OCI-LY7 (cell line): Measurements from ENCODE around the gene PLCL2. TPM values are rescaled to one million over a fixed set of nuclear protein-coding genes. Genes with fewer than 3 reads are reported as not detected.

Source experiments
- BruUV-seq: library from RNA; stranded (reverse); fragments of 400-500 nt; replicated peaks from 2 replicates; lab custom pipeline; 2021; lab: Mats Ljungman, UMichigan
- CTCF ChIA-PET: fragments of 300-600 bp; sonication (Branson Sonifier 250); formaldehyde crosslinking; loops from one replicate; lab custom pipeline; 2022; ENCODE audit warnings: antibody characterized with exemption; ENCODE audit not compliant: unreplicated experiment; lab: Charles Lee
- POLR2A ChIA-PET: fragments of 300-600 bp; sonication (Branson Sonifier 250); formaldehyde crosslinking; loops from one replicate; lab custom pipeline; 2022; ENCODE audit warnings: antibody characterized with exemption; lab: Charles Lee
- DNase-seq: peaks from one replicate; pipeline ENCODE4 v3.0.0-alpha.2; 2015; ENCODE audit warnings: low spot score
- H2AFZ ChIP-seq: fragments of 200-600 bp; sonication (generic), shearing (Covaris generic); 2 replicates; pipeline ENCODE4 v1.6.1; 2014; ENCODE audit warnings: mild to moderate bottlenecking, antibody characterized with exemption, low read length, moderate library complexity
- H3K27ac ChIP-seq: fragments of 200-600 bp; sonication (generic); 2 replicates; pipeline ENCODE4 v1.5.1; 2014; ENCODE audit warnings: mixed run types, low read depth, mild to moderate bottlenecking, moderate library complexity, low read length, inconsistent platforms; ENCODE audit not compliant: poor library complexity, severe bottlenecking
- H3K36me3 ChIP-seq: fragments of 200-600 bp; sonication (generic); 2 replicates; pipeline ENCODE4 v1.6.1; 2014; ENCODE audit warnings: mild to moderate bottlenecking, antibody characterized with exemption, low read length, moderate library complexity, mixed read lengths; ENCODE audit not compliant: insufficient read depth
- H3K4me1 ChIP-seq: fragments of 200-600 bp; sonication (generic); 2 replicates; pipeline ENCODE4 v1.5.1; 2014; ENCODE audit warnings: mild to moderate bottlenecking, low read length; ENCODE audit not compliant: insufficient read depth, poor library complexity, severe bottlenecking
- H3K4me2 ChIP-seq: fragments of 200-600 bp; sonication (generic); 2 replicates; pipeline ENCODE4 v1.6.1; 2014; ENCODE audit warnings: mild to moderate bottlenecking, low read length
- H3K4me3 ChIP-seq: fragments of 200-600 bp; sonication (generic); 2 replicates; pipeline ENCODE4 v1.5.1; 2014; ENCODE audit warnings: mild to moderate bottlenecking, low read depth, low read length; ENCODE audit not compliant: poor library complexity, severe bottlenecking
- H3K79me2 ChIP-seq: fragments of 200-600 bp; sonication (generic); 2 replicates; pipeline ENCODE4 v1.6.1; 2016; ENCODE audit warnings: low read depth, mild to moderate bottlenecking, low read length, moderate library complexity, mixed read lengths; ENCODE audit not compliant: insufficient read depth
- H3K9me2 ChIP-seq: fragments of 200-600 bp; sonication (generic); 2 replicates; pipeline ENCODE4 v1.6.1; 2016; ENCODE audit warnings: mild to moderate bottlenecking, low read length, mixed read lengths; ENCODE audit not compliant: insufficient read depth
- H3K9me3 ChIP-seq: fragments of 200-600 bp; sonication (generic); 2 replicates; pipeline ENCODE4 v1.6.1; 2014; ENCODE audit warnings: mild to moderate bottlenecking, mixed run types, low read length, mixed read lengths
- H4K20me1 ChIP-seq: fragments of 200-600 bp; sonication (generic); 2 replicates; pipeline ENCODE4 v1.6.1; 2014; ENCODE audit warnings: mild to moderate bottlenecking, antibody characterized with exemption, low read length, moderate library complexity, mixed read lengths; ENCODE audit not compliant: insufficient read depth
- EZH2phosphoT487 ChIP-seq: fragments of 200-600 bp; sonication (generic); IDR thresholded peaks from 2 replicates; pipeline ENCODE4 v1.6.1; 2018; ENCODE audit warnings: low read depth, borderline replicate concordance, mild to moderate bottlenecking, mixed run types, antibody characterized with exemption, low read length, moderate library complexity, mixed read lengths
- intact Hi-C: fragments of 100-400 bp; cut with micrococcal nuclease; formaldehyde crosslinking; loops from one replicate; pipeline ENCODE4 v1.10.0; 2022; ENCODE audit not compliant: unreplicated experiment
- total RNA-seq, 2 experiments: library from RNA; depleted of rRNA in 1 of 2; stranded (reverse); fragments of >200 nt in 1 of 2; shearing (Covaris generic) in 1 of 2; gene quantifications; 2 replicates each; pipeline ENCODE4 v1.2.3, GENCODE V29; 2014 to 2022
- TF ChIP-seq, protein P1 (sequence below): fragments of 200-600 bp; sonication (generic); conservative IDR thresholded peaks from 2 replicates; pipeline ENCODE4 v1.5.1; 2014; ENCODE audit warnings: mild to moderate bottlenecking, antibody characterized with exemption, low read length, moderate library complexity, mixed read lengths

Gene PLCL2
- total RNA-seq, 2 experiments from 2014 or later = 34.1 to 41.6 TPM

GRCh38 chr3:17007284-17007683, 122.5 kb downstream of the PLCL2 start:
- no peak overlapping the region for H2AFZ ChIP-seq
- no peaks in the 10 kb centered on the region for H3K4me1 ChIP-seq
- H4K20me1 ChIP-seq = no peaks in the 10 kb centered on the region
- peaks cover 26% of the 10 kb centered on the region for H3K36me3 ChIP-seq
- no TSS peak for BruUV-seq
- H3K79me2 ChIP-seq = peaks cover 10% of the 10 kb centered on the region; the same call in 1 of the 2 replicates
- TF ChIP-seq EZH2phosphoT487 = no peak
- TF ChIP-seq, protein P1, sequence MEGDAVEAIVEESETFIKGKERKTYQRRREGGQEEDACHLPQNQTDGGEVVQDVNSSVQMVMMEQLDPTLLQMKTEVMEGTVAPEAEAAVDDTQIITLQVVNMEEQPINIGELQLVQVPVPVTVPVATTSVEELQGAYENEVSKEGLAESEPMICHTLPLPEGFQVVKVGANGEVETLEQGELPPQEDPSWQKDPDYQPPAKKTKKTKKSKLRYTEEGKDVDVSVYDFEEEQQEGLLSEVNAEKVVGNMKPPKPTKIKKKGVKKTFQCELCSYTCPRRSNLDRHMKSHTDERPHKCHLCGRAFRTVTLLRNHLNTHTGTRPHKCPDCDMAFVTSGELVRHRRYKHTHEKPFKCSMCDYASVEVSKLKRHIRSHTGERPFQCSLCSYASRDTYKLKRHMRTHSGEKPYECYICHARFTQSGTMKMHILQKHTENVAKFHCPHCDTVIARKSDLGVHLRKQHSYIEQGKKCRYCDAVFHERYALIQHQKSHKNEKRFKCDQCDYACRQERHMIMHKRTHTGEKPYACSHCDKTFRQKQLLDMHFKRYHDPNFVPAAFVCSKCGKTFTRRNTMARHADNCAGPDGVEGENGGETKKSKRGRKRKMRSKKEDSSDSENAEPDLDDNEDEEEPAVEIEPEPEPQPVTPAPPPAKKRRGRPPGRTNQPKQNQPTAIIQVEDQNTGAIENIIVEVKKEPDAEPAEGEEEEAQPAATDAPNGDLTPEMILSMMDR = no peak
- intact Hi-C loops = no loop called here
- no peak for DNase-seq
- CTCF ChIA-PET = no interaction called here
- H3K9me2 ChIP-seq = no peaks in the 10 kb centered on the region
- H3K4me2 ChIP-seq = no peak overlapping the region
- H3K27ac ChIP-seq = no peak overlapping the region
- POLR2A ChIA-PET = interaction anchor here (2.2 kb wide), 1 partner anchor 10 kb away, joined by 6 read pairs; no protein-coding TSS in a partner anchor
- H3K9me3 ChIP-seq = no peaks in the 10 kb centered on the region
- no peak overlapping the region for H3K4me3 ChIP-seq

- H3K4me3 ChIP-seq = no peak overlapping the region
- no peaks in the 10 kb centered on the region for H3K9me3 ChIP-seq
- no peaks in the 10 kb centered on the region for H3K4me1 ChIP-seq
- CTCF ChIA-PET = no interaction called here
- DNase-seq = no peak
- no peaks in the 10 kb centered on the region; the same call in 1 of the 2 replicates for H4K20me1 ChIP-seq
- no peaks in the 10 kb centered on the region for H3K9me2 ChIP-seq
- POLR2A ChIA-PET = interaction anchor here (0.6 to 1.0 kb wide), 2 partner anchors 9 to 14 kb away, joined by 3 read pairs; no protein-coding TSS in a partner anchor
- H3K27ac ChIP-seq = no peak overlapping the region
- no peak overlapping the region for H3K4me2 ChIP-seq
- no peak overlapping the region for H2AFZ ChIP-seq
- TF ChIP-seq, protein P1 = no peak
- TF ChIP-seq EZH2phosphoT487 = no peak
- peaks cover 30% of the 10 kb centered on the region for H3K36me3 ChIP-seq
- BruUV-seq = no TSS peak
- H3K79me2 ChIP-seq = peaks cover 10% of the 10 kb centered on the region; the same call in 1 of the 2 replicates
- intact Hi-C loops = no loop called here
Observed at GRCh38 chr3:17009826-17010225, 125.1 kb downstream of the PLCL2 start.

- POLR2A ChIA-PET = interaction anchor here (0.6 kb wide), 1 partner anchor 13 kb away, joined by 3 read pairs; no protein-coding TSS in a partner anchor
- H2AFZ ChIP-seq = no peak overlapping the region
- H3K9me2 ChIP-seq = no peaks in the 10 kb centered on the region
- peaks cover 38% of the 10 kb centered on the region for H3K36me3 ChIP-seq
- no peaks in the 10 kb centered on the region for H3K9me3 ChIP-seq
- CTCF ChIA-PET = no interaction called here
- no peak overlapping the region for H3K27ac ChIP-seq
- H3K4me2 ChIP-seq = no peak overlapping the region
- TF ChIP-seq, protein P1 = no peak
- no peak for TF ChIP-seq EZH2phosphoT487
- no peaks in the 10 kb centered on the region; the same call in 1 of the 2 replicates for H4K20me1 ChIP-seq
- intact Hi-C loops = no loop called here
- H3K4me1 ChIP-seq = no peaks in the 10 kb centered on the region
- DNase-seq = no peak
- H3K79me2 ChIP-seq = peaks cover 10% of the 10 kb centered on the region; the same call in 1 of the 2 replicates
- no TSS peak for BruUV-seq
- H3K4me3 ChIP-seq = no peak overlapping the region
Observed at GRCh38 chr3:17011728-17012338, 127.1 kb downstream of the PLCL2 start.
